Spleen (tissue), 11 donors: ENCODE data around the gene LIN37. TPM values are rescaled to one million over a fixed set of nuclear protein-coding genes. Genes with fewer than 3 reads are reported as not detected.

Experiments used
- DNase-seq: peaks from one replicate; pipeline ENCODE4 v3.0.0-alpha.2; 2020
- H3K27ac ChIP-seq, 8 donors: fragments of 200-600 bp; sonication (generic) in 7 of 8; 1 replicate in 4 of 8; 2 replicates in 4 of 8; pipeline versions ENCODE4 v1.5.0 to v1.8.0; 2016 to 2021; ENCODE audit warnings: inconsistent platforms in 4 of 8, mild to moderate bottlenecking in 4 of 8, moderate library complexity in 1 of 8
- H3K27me3 ChIP-seq, 7 donors: fragments of 200-600 bp; sonication (generic) in 6 of 7; replicated peaks in 1 of 7; 1 replicate in 4 of 7; 2 replicates in 3 of 7; pipeline versions ENCODE4 v1.5.0 to v1.8.0; 2016 to 2021; ENCODE audit warnings: inconsistent platforms in 3 of 7, mild to moderate bottlenecking in 1 of 7
- H3K36me3 ChIP-seq, 6 donors: fragments of 200-600 bp; sonication (generic) in 5 of 6; 1 replicate in 4 of 6; 2 replicates in 2 of 6; pipeline versions ENCODE4 v1.5.0 to v1.8.0; 2016 to 2021; ENCODE audit warnings: inconsistent platforms in 2 of 6
- H3K4me1 ChIP-seq, 6 donors: fragments of 200-600 bp; sonication (generic) in 5 of 6; 1 replicate in 3 of 6; 2 replicates in 3 of 6; pipeline versions ENCODE4 v1.5.0 to v1.8.0; 2016 to 2021; ENCODE audit warnings: inconsistent platforms in 3 of 6
- H3K4me3 ChIP-seq, 8 donors: fragments of 200-600 bp; sonication (generic) in 7 of 8; 1 replicate in 4 of 8; 2 replicates in 4 of 8; pipeline versions ENCODE4 v1.5.0 to v1.8.0; 2016 to 2021; ENCODE audit warnings: inconsistent platforms in 4 of 8, mild to moderate bottlenecking in 4 of 8, moderate library complexity in 2 of 8
- H3K9me3 ChIP-seq, 8 donors: fragments of 200-600 bp; sonication (generic) in 7 of 8; 1 replicate in 4 of 8; 2 replicates in 4 of 8; pipeline versions ENCODE4 v1.5.0 to v1.8.0; 2016 to 2021; ENCODE audit warnings: inconsistent platforms in 4 of 8
- CTCF ChIP-seq, 11 experiments: fragments of 200-600 bp in 7 of 11; fragments of 450-650 bp in 4 of 11; sonication (generic) in 4 of 11; IDR thresholded peaks in 8 of 11; conservative IDR thresholded peaks in 3 of 11; 1 replicate in 7 of 11; 2 replicates in 4 of 11; pipeline versions ENCODE4 v1.4.0 to v1.8.0; 2016 to 2021; ENCODE audit warnings: antibody characterized with exemption in 11 of 11, inconsistent platforms in 4 of 11, mild to moderate bottlenecking in 1 of 11
- POLR2A ChIP-seq, 3 donors: fragments of 450-650 bp; IDR thresholded peaks; one replicate each; pipeline ENCODE4 v1.5.1; 2017; ENCODE audit warnings: antibody characterized with exemption in 3 of 3, mild to moderate bottlenecking in 1 of 3
- POLR2AphosphoS5 ChIP-seq, 3 donors: sonication (generic); formaldehyde crosslinking; IDR thresholded peaks; one replicate each; pipeline ENCODE4 v1.5.1; 2017; ENCODE audit warnings: antibody characterized with exemption in 3 of 3
- WGBS, 5 donors: extraction: QIAGEN DNeasy Blood & Tissue Kit in 3 of 5; methylation state at CpG; one replicate each; pipeline versions ENCODE4 v1.1.5 to v1.1.7; 2013 to 2018; 5-methylcytosine and 5-hydroxymethylcytosine counted together
- intact Hi-C: fragments of 100-400 bp; cut with DNase I; formaldehyde crosslinking; loops from one replicate; pipeline ENCODE4 v1.15.0; 2023; ENCODE audit warnings: low total_unique reads
- polyA plus RNA-seq, 3 donors: library from polyadenylated mRNA; stranded (reverse); fragments of 200-250 nt; gene quantifications; one replicate each; pipeline ENCODE4 v1.2.1, GENCODE V29; 2013
- total RNA-seq, 7 donors: library from RNA; depleted of rRNA in 3 of 7; stranded (reverse); fragments of >200 nt in 3 of 7; fragmentation: NEBNext Ultra II Directional in 4 of 7; extraction: Animal tissue kit (Norgen Biotek cat#: 25700) in 4 of 7; gene quantifications; one replicate each; pipeline versions ENCODE4 v1.1.0 to v1.2.1, GENCODE V29; 2016 to 2021
- donor health status: healthy with polysubstance abuse.
- donor health status: DM: no; HTN: no; CAD: no; lungs with moderate emphysema.
- donor health status: DM: no; HTN: no; CAD: no.
- donor health status: Bipolar disorder and iron deficiency.
- donor health status: healthy.
- donor health status: DM: no; HTN: no; CAD: no.
- donor health status: DM: yes; HTN: yes; CAD: no.

LIN37 gene
- total and polyA plus RNA-seq, 10 donors: 7.0 to 28.5 (median 14.2) TPM

DNA sequence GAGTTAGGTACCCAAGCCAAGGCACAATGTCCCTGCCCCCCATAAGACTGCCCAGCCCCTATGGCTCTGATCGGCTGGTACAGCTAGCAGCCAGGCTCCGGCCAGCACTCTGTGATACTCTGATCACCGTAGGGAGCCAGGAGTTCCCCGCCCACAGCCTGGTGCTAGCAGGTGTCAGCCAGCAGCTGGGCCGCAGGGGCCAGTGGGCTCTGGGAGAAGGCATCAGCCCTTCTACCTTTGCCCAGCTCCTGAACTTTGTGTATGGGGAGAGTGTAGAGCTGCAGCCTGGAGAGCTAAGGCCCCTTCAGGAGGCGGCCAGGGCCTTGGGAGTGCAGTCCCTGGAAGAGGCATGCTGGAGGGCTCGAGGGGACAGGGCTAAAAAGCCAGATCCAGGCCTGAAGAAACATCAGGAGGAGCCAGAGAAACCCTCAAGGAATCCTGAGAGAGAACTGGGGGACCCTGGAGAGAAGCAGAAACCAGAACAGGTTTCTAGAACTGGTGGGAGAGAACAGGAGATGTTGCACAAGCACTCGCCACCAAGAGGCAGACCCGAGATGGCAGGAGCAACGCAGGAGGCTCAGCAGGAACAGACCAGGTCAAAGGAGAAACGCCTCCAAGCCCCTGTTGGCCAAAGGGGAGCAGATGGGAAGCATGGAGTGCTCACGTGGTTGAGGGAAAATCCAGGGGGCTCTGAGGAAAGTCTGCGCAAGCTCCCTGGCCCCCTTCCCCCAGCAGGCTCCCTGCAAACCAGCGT lies 33.6 kb upstream of the LIN37 start:
- intact Hi-C loops: loop anchor here (10.0 kb wide), 1 partner anchor 160 kb away; no protein-coding TSS in a partner anchor
- H3K4me1 ChIP-seq: peaks cover 30 to 87% (median 71%) of the 10 kb centered on the region in 6 donors
- peak overlapping the region in 3 of 8 donors; percentile 2 to 87 (median 21) for H3K4me3 ChIP-seq
- peak in 2 of 11 experiments; percentile 5 to 9 for TF ChIP-seq CTCF (IDR thresholded peaks at IDR 0.05 in 8 of 11, conservative IDR thresholded peaks at IDR 0.05 in 3 of 11)
- no peak for TF ChIP-seq POLR2A (IDR thresholded peaks at IDR 0.05)
- no peak for TF ChIP-seq POLR2AphosphoS5 (IDR thresholded peaks at IDR 0.05)
- peak overlapping the region in 4 of 8 donors; percentile 65 to 98 (median 96) for H3K27ac ChIP-seq
- H3K27me3 ChIP-seq: no peaks in the 10 kb centered on the region
- peaks cover 0 to 5% (median 2%) of the 10 kb centered on the region in 6 donors for H3K36me3 ChIP-seq
- H3K9me3 ChIP-seq: no peaks in the 10 kb centered on the region
- no peak for DNase-seq
- 64 to 80% (median 68%) methylated on average over 11 to 14 of the region's 14 CpGs for WGBS, 5 donors

GRCh38 chr19:35715355-35715809 lies 33.0 kb upstream of the LIN37 start:
- WGBS, 5 donors: 81 to 92% (median 85%) methylated on average over 5 to 7 of the region's 7 CpGs
- Histone ChIP-seq H3K4me3 (peak overlapping the region in 5 of 8 donors; percentile 75 to 97 (median 94)), H3K27ac (peak overlapping the region in 5 of 8 donors; percentile 89 to 98 (median 96)), H3K27me3 (no peaks in the 10 kb centered on the region), H3K4me1 (peaks cover 32 to 89% (median 75%) of the 10 kb centered on the region in 6 donors), H3K36me3 (peaks cover 0 to 11% (median 8%) of the 10 kb centered on the region in 6 donors), H3K9me3 (no peaks in the 10 kb centered on the region)
- TF ChIP-seq POLR2A (IDR thresholded peaks at IDR 0.05) (no peak), POLR2AphosphoS5 (IDR thresholded peaks at IDR 0.05) (no peak), CTCF (IDR thresholded peaks at IDR 0.05 in 8 of 11, conservative IDR thresholded peaks at IDR 0.05 in 3 of 11) (no peak)
- intact Hi-C loops: loop anchor here (10.0 kb wide), 1 partner anchor 161 kb away; no protein-coding TSS in a partner anchor
- DNase-seq: peak; percentile 83

GRCh38 chr19:35715981-35716800 lies 32.2 kb upstream of the LIN37 start:
- peak; percentile 82 for DNase-seq
- Histone ChIP-seq H3K27ac (peak overlapping the region; percentile 88 to 98 (median 92)), H3K4me1 (peaks cover 32 to 89% (median 68%) of the 10 kb centered on the region in 6 donors), H3K9me3 (no peaks in the 10 kb centered on the region), H3K4me3 (peak overlapping the region; percentile 75 to 97 (median 88)), H3K36me3 (peaks cover 0 to 19% (median 12%) of the 10 kb centered on the region in 6 donors), H3K27me3 (no peaks in the 10 kb centered on the region)
- 1 to 3% (median 2%) methylated on average over 36 to 52 of the region's 52 CpGs for WGBS, 5 donors
- TF ChIP-seq POLR2AphosphoS5 (IDR thresholded peaks at IDR 0.05) (no peak), POLR2A (IDR thresholded peaks at IDR 0.05) (no peak), CTCF (IDR thresholded peaks at IDR 0.05 in 8 of 11, conservative IDR thresholded peaks at IDR 0.05 in 3 of 11) (no peak)
- intact Hi-C loops: loop anchor here (10.0 kb wide), 1 partner anchor 161 kb away; no protein-coding TSS in a partner anchor
